Hepatocyte (in vitro differentiated cells): Measurements from ENCODE around the gene PTPN4. TPM values are rescaled to one million over a fixed set of nuclear protein-coding genes. Genes with fewer than 3 reads are reported as not detected.

Source experiments
- DNase-seq: peaks from one replicate; pipeline ENCODE4 v3.0.0-alpha.2; 2016; ENCODE audit warnings: low spot score
- H2AFZ ChIP-seq: fragments of 200-600 bp; sonication (generic); 2 replicates; pipeline ENCODE4 v1.6.0; 2016; ENCODE audit warnings: antibody characterized with exemption, mild to moderate bottlenecking
- H3K27ac ChIP-seq: fragments of 200-600 bp; sonication (generic); 2 replicates; pipeline ENCODE4 v1.5.1; 2016; ENCODE audit warnings: mild to moderate bottlenecking
- H3K27me3 ChIP-seq: fragments of 200-600 bp; sonication (generic); 2 replicates; pipeline ENCODE4 v1.6.1; 2016
- H3K36me3 ChIP-seq: fragments of 200-600 bp; sonication (generic); replicated peaks from 2 replicates; pipeline ENCODE4 v1.5.1; 2016; ENCODE audit warnings: low read depth; ENCODE audit not compliant: insufficient read depth
- H3K4me1 ChIP-seq: fragments of 200-600 bp; sonication (generic); 2 replicates; pipeline ENCODE4 v1.5.1; 2016; ENCODE audit warnings: mild to moderate bottlenecking, moderate library complexity; ENCODE audit not compliant: insufficient read depth
- H3K4me2 ChIP-seq: fragments of 200-600 bp; sonication (generic); 2 replicates; pipeline ENCODE4 v1.6.0; 2016
- H3K4me3 ChIP-seq: fragments of 200-600 bp; sonication (generic); 2 replicates; pipeline ENCODE4 v1.5.1; 2016; ENCODE audit warnings: mild to moderate bottlenecking
- H3K79me2 ChIP-seq: fragments of 200-600 bp; sonication (generic); 2 replicates; pipeline ENCODE4 v1.6.0; 2017; ENCODE audit warnings: mild to moderate bottlenecking
- H3K9me2 ChIP-seq: fragments of 200-600 bp; sonication (generic); replicated peaks from 2 replicates; pipeline ENCODE4 v1.6.0; 2017; ENCODE audit warnings: mild to moderate bottlenecking; ENCODE audit not compliant: insufficient read depth
- H3K9me3 ChIP-seq: fragments of 200-600 bp; sonication (generic); 2 replicates; pipeline ENCODE4 v1.5.1; 2016; ENCODE audit warnings: low read depth, mild to moderate bottlenecking
- H4K20me1 ChIP-seq: fragments of 200-600 bp; sonication (generic); 2 replicates; pipeline ENCODE4 v1.6.0; 2016; ENCODE audit warnings: mild to moderate bottlenecking; ENCODE audit not compliant: insufficient read depth, poor library complexity, severe bottlenecking
- EZH2 ChIP-seq: fragments of 200-600 bp; sonication (generic); IDR thresholded peaks from 2 replicates; pipeline ENCODE4 v1.6.1; 2016; ENCODE audit warnings: antibody characterized with exemption, mild to moderate bottlenecking, borderline replicate concordance
- EZH2phosphoT487 ChIP-seq: fragments of 200-600 bp; sonication (generic); IDR thresholded peaks from one replicate; pipeline ENCODE4 v1.6.1; 2018; ENCODE audit warnings: antibody characterized with exemption, mild to moderate bottlenecking, low read depth, moderate library complexity; ENCODE audit not compliant: unreplicated experiment, severe bottlenecking
- WGBS: methylation state at CpG from one replicate; pipeline ENCODE4 v1.1.6; 2016; ENCODE audit warnings: low lambda C conversion rate; ENCODE audit errors: missing lambda C conversion rate; 5-methylcytosine and 5-hydroxymethylcytosine counted together
- polyA plus RNA-seq: library from polyadenylated mRNA; unstranded; fragments of >200 nt; fragmentation: Nextera tagmentation; extraction: Ambion mirVana; gene quantifications from 2 replicates; pipeline ENCODE4 v1.2.1, GENCODE V29; 2016
- total RNA-seq: library from RNA; depleted of rRNA; stranded (reverse); fragments of >200 nt; gene quantifications from 2 replicates; pipeline ENCODE4 v1.2.3, GENCODE V29; 2014
- TF ChIP-seq, protein P1 (sequence below): fragments of 200-600 bp; sonication (generic); IDR thresholded peaks from 2 replicates; pipeline ENCODE4 v1.5.1; 2016; ENCODE audit warnings: antibody characterized with exemption, mild to moderate bottlenecking; ENCODE audit not compliant: poor library complexity

Gene PTPN4
- total and polyA plus RNA-seq, 2 experiments from 2014 or later: 9.2 to 15.5 TPM

DNA sequence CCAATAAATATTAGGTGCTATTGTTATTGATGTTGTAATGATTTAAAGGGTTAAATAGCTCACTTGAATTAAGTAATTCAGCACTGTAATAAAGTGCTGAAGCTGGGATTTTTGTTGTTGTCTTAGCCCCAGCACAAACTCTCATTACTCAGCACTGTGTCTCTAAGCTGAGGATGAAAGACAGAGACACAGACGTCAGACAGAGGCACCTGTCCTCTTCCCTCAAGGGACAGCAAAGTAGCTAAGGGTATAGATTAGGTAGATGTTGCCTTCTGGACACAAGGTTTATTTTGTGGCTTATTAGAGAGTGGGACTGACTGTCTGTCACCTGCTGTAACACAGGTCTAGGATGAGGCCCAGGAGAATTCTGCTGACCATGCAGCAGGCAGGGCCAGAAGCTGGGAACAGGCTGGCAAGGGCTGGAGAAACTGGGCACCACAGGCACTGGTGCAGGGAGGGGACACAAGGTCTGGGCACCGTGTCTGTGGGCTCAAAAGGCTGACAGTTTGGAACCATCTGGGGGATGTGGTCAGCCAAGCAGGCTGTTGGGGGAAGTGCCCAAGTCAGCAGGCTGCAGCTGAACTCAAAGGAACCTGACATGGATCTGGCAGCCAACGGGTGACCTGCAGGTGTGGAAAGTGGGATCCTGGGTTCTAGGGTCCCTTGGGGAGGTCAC lies 20.0 kb upstream of the PTPN4 start:
- H4K20me1 ChIP-seq: no peaks in the 10 kb centered on the region
- 75% methylated on average over 3 of the region's 3 CpGs for WGBS
- H3K79me2 ChIP-seq: no peaks in the 10 kb centered on the region
- no peak for DNase-seq
- H3K4me3 ChIP-seq: no peak overlapping the region
- peaks cover 7% of the 10 kb centered on the region for H3K4me1 ChIP-seq
- H3K9me3 ChIP-seq: no peaks in the 10 kb centered on the region
- H3K27ac ChIP-seq: no peak overlapping the region
- H3K9me2 ChIP-seq: no peaks in the 10 kb centered on the region
- H3K27me3 ChIP-seq: peaks cover 2% of the 10 kb centered on the region
- TF ChIP-seq EZH2phosphoT487: no peak
- TF ChIP-seq, protein P1, sequence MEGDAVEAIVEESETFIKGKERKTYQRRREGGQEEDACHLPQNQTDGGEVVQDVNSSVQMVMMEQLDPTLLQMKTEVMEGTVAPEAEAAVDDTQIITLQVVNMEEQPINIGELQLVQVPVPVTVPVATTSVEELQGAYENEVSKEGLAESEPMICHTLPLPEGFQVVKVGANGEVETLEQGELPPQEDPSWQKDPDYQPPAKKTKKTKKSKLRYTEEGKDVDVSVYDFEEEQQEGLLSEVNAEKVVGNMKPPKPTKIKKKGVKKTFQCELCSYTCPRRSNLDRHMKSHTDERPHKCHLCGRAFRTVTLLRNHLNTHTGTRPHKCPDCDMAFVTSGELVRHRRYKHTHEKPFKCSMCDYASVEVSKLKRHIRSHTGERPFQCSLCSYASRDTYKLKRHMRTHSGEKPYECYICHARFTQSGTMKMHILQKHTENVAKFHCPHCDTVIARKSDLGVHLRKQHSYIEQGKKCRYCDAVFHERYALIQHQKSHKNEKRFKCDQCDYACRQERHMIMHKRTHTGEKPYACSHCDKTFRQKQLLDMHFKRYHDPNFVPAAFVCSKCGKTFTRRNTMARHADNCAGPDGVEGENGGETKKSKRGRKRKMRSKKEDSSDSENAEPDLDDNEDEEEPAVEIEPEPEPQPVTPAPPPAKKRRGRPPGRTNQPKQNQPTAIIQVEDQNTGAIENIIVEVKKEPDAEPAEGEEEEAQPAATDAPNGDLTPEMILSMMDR: no peak
- no peak for TF ChIP-seq EZH2
- H3K36me3 ChIP-seq: no peaks in the 10 kb centered on the region
- no peak overlapping the region for H2AFZ ChIP-seq
- no peak overlapping the region for H3K4me2 ChIP-seq

DNA sequence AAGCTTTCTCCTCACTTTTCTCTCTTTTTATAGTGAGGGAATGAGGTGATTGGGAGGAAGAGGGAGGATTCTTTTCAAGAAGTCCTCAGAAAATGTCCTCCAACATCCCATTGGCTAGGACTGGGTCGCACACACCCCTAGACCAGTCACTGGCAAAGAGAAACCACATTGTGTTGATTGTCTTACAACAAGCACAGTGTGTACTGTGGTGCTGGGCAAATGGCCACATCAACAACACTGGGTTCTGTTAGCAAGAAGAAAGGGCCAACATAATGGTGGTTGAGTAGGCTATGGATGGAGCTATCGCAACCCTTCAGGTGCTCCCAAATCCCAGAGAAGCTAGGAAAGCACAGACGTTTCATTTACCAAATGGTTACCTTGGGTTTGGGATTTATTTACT lies 18.7 kb upstream of the PTPN4 start:
- Histone ChIP-seq H2AFZ (no peak overlapping the region), H3K9me2 (no peaks in the 10 kb centered on the region), H3K79me2 (no peaks in the 10 kb centered on the region), H3K36me3 (no peaks in the 10 kb centered on the region), H3K9me3 (no peaks in the 10 kb centered on the region), H3K27me3 (peaks cover 2% of the 10 kb centered on the region), H3K4me3 (no peak overlapping the region), H4K20me1 (no peaks in the 10 kb centered on the region), H3K4me2 (no peak overlapping the region), H3K4me1 (peaks cover 7% of the 10 kb centered on the region), H3K27ac (no peak overlapping the region)
- WGBS: 97% methylated on average over 3 of the region's 3 CpGs
- DNase-seq: no peak
- TF ChIP-seq EZH2 (no peak), EZH2phosphoT487 (no peak)
- TF ChIP-seq, protein P1: no peak

DNA sequence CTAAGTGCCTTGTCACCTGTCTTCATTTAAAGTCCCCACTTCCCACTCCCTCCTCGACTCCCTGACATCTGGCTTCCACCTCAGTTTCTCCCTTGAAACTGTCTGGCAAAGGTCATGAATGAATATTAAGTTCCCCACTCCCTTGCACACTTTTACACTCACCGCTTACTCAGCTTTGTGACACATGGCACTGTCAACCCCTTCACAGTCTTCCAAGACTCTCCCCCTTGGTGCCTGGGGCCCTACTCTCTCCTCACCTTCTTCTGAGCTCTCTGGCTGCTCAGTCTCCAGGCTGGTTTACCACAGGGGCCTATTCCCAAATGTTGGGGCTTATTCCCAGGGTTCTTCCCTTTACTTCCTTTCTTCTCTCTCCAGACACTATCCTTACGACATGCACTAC lies 17.9 kb upstream of the PTPN4 start:
- H3K36me3 ChIP-seq: no peaks in the 10 kb centered on the region
- H4K20me1 ChIP-seq: no peaks in the 10 kb centered on the region
- no peaks in the 10 kb centered on the region for H3K4me1 ChIP-seq
- DNase-seq: no peak
- TF ChIP-seq, protein P1: no peak
- TF ChIP-seq EZH2phosphoT487 (no peak), EZH2 (no peak)
- no peaks in the 10 kb centered on the region for H3K9me2 ChIP-seq
- H3K4me3 ChIP-seq: no peak overlapping the region
- H3K79me2 ChIP-seq: no peaks in the 10 kb centered on the region
- peaks cover 2% of the 10 kb centered on the region for H3K27me3 ChIP-seq
- WGBS: 91% methylated on average over 3 of the region's 3 CpGs
- no peaks in the 10 kb centered on the region for H3K9me3 ChIP-seq
- H3K27ac ChIP-seq: no peak overlapping the region
- no peak overlapping the region for H2AFZ ChIP-seq
- no peak overlapping the region for H3K4me2 ChIP-seq
